ENCODE results near the gene DCP2.

DNA sequence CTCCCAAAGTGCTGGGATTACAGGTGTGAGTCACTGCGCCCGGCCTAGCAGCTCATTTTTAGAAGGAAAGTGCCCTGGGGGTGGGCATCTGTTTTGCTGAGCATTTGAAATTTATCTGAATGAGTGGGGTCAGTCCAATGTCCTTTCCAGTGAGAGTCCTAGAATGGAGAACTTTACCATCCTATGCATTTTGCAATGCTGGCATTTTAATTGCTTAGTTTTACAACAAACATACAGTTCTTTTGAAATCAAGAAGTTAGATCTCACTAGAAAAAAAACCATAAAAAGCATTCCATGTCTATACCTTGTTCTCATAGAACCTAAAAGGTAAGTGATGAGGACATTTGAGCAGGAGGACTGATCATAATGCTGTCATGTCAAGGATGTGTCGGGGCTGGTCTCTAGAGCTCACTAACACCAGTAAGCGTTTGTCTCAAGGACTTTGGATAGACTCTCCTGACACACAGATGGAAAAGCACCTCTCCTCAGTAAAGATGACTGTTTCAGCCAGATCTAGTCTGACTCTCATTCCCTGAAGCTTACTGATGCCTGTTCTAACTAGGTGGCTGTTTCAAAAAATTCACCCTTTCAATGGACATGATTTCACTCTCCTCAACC lies 83.9 kb downstream of the DCP2 start:
- TF ChIP-seq, protein P1, sequence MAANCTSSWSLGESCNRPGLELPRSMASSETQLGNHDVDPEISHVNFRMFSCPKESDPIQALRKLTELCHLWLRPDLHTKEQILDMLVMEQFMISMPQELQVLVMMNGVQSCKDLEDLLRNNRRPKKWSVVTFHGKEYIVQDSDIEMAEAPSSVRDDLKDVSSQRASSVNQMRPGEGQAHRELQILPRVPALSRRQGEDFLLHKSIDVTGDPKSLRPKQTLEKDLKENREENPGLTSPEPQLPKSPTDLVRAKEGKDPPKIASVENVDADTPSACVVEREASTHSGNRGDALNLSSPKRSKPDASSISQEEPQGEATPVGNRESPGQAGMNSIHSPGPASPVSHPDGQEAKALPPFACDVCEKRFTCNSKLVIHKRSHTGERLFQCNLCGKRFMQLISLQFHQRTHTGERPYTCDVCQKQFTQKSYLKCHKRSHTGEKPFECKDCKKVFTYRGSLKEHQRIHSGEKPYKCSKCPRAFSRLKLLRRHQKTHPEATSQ (tag by site-specific recombination; IDR thresholded peaks at IDR 0.05): no peak
- TF ChIP-seq ZBTB7A (tag by site-specific recombination; IDR thresholded peaks at IDR 0.05; ENCODE audit: low read depth): no peak

Data from HEK293 (cell line).